K562 (cell line): Measurements from ENCODE around the gene SAE1. TPM values are rescaled to one million over a fixed set of nuclear protein-coding genes. Genes with fewer than 3 reads are reported as not detected.

Experiments used
- ARNT ChIP-seq, 2 experiments: fragments of 450-650 bp; IDR thresholded peaks; 2 replicates each; pipeline ENCODE4 v1.6.1; 2016; ENCODE audit warnings: mild to moderate bottlenecking in 1 of 2
- CBFB ChIP-seq: sonication (generic); formaldehyde crosslinking; IDR thresholded peaks from 2 replicates; pipeline ENCODE4 v1.4.0; 2020; ENCODE audit warnings: mild to moderate bottlenecking, missing genetic modification reagents
- CREM ChIP-seq: IDR thresholded peaks from 2 replicates; pipeline ENCODE4 v1.6.1; 2014; ENCODE audit warnings: antibody characterized with exemption, low read depth
- KLF16 ChIP-seq: IDR thresholded peaks from 2 replicates; pipeline ENCODE4 v1.6.1; 2016; ENCODE audit warnings: antibody characterized with exemption
- RAD21 ChIP-seq, 2 experiments: fragments of 250-450 bp in 1 of 2; fragments of 450-650 bp in 1 of 2; sonication (Bioruptor Pico) in 1 of 2; formaldehyde crosslinking in 1 of 2; IDR thresholded peaks in 1 of 2; conservative IDR thresholded peaks in 1 of 2; 2 replicates each; pipeline versions ENCODE4 v1.4.0 to v1.8.0; 2020 to 2022; ENCODE audit warnings: mild to moderate bottlenecking in 2 of 2, moderate library complexity in 1 of 2
- SP2 ChIP-seq: IDR thresholded peaks from 2 replicates; pipeline ENCODE4 v1.6.1; 2011; ENCODE audit warnings: mild to moderate bottlenecking, low read depth, low read length, moderate library complexity; ENCODE audit not compliant: poor library complexity, severe bottlenecking; ENCODE audit errors: extremely low read depth
- ZNF644 ChIP-seq: fragments of 200-800 bp; sonication (Bioruptor generic); IDR thresholded peaks from 2 replicates; pipeline ENCODE4 v1.6.1; 2016; ENCODE audit warnings: low read depth, missing genetic modification characterization, missing compliant biosample characterization
- polyA plus RNA-seq, 8 experiments: library from polyadenylated mRNA; depleted of rRNA in 4 of 8; stranded (reverse) in 5 of 8; unstranded in 3 of 8; fragments of >200 nt; fragmentation: Nextera tagmentation in 2 of 8; fragmentation: Illumina TruSeq in 1 of 8; extraction: Ambion mirVana in 2 of 8; extraction: Trizol in 1 of 8; gene quantifications; 2 replicates each; pipeline versions ENCODE4 v1.2.1 to v1.2.3, GENCODE V29; 2011 to 2014; ENCODE audit warnings: inconsistent platforms in 1 of 8, missing spikeins in 1 of 8
- total RNA-seq, 7 experiments: library from RNA; depleted of rRNA in 6 of 7; stranded (reverse); fragments of >200 nt in 6 of 7; fragmentation: Illumina TruSeq in 2 of 7; extraction: Trizol in 2 of 7; gene quantifications; 2 replicates each; pipeline versions ENCODE4 v1.2.1 to v1.2.3, GENCODE V29; 2011 to 2021; ENCODE audit warnings: low replicate concordance in 1 of 7
- TF ChIP-seq, protein P1 (sequence below): fragments of 250-450 bp; sonication (Bioruptor Pico); IDR thresholded peaks from 2 replicates; pipeline ENCODE4 v1.8.0; 2022; ENCODE audit warnings: moderate library complexity, mild to moderate bottlenecking, inconsistent platforms

SAE1 gene
- total and polyA plus RNA-seq, 9 of the 15 experiments (the other 6 are each of a cell fraction or from before 2014, with no cell fraction given): 82.8 to 299 (median 217) TPM

DNA sequence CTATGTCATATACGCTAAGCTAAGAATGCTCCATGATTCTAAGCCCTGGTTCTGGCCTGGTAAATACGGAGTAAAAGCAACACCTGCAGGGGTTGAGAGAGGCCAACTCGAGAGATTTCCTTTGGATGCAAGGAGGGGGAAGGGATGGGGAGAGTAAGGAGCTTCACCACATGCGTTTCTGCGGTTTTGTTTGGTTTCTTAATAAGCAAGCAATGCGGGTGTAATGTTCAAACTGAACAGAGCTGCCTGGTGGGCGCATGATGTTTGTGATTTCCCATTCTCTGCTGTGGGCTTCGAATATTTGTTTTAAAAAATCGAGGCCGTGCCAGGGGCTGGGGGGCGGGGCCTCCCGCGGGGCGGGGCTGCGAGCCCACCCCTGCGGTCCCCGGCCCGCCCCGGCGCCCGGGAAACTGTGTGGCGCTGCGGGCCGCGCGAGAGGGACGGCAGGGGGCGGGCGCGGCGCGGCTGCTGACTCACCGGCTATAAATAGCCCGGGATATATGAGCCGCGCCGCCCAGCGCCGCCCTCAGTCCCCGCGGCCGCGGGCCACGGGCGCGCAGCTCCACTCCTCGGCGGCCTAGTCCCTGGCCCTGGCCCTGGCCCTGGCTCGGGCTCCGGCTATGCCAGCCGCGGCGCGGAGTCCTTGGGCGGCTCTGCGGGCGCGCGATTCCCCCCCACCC, 95.3 kb downstream of the SAE1 start (continued):
- no peak for TF ChIP-seq ZNF644 (tag)
- TF ChIP-seq CREM: peak; percentile 61
- TF ChIP-seq, protein P1, sequence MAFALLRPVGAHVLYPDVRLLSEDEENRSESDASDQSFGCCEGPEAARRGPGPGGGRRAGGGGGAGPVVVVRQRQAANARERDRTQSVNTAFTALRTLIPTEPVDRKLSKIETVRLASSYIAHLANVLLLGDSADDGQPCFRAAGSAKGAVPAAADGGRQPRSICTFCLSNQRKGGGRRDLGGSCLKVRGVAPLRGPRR (CRISPR knock-in tag): no peak
- 0 out of 4 replicates have a peak, but pooled peaks of 1 of the 2 experiments have one; percentile 37 for TF ChIP-seq ARNT (IDR thresholded peaks at IDR 0.05)
- TF ChIP-seq SP2: no peak
- TF ChIP-seq KLF16: no peak
- TF ChIP-seq CBFB (CRISPR knock-in tag): 0 out of 2 replicates have a peak, but pooled peaks have one; percentile 54
- peak in 1 of 2 experiments; percentile 11; a peak in 2 of 4 replicates for TF ChIP-seq RAD21 (CRISPR knock-in tag; conservative IDR thresholded peaks at IDR 0.05 in 1 of 2, IDR thresholded peaks at IDR 0.05 in 1 of 2)
